GM21360 (cell line): Measurements from ENCODE around the gene CCNO.

ENCODE experiments used
- ATAC-seq: cut with Tn5 transposase; IDR thresholded peaks from one replicate; pipeline ENCODE4 v1.9.1; 2021; ENCODE audit warnings: mild to moderate bottlenecking, moderate library complexity; ENCODE audit not compliant: unreplicated experiment

CCNO gene

GRCh38 chr5:55232985-55233928, at the start of gene CCNO:
CCNO (minus strand) TSS chr5:55233608; CDS start chr5:55233523, 85 bp downstream.
- ATAC-seq: peak; percentile 56

GRCh38 chr5:55278778-55279177, 45.4 kb upstream of the CCNO start:
- ATAC-seq: no peak

- ATAC-seq: no peak
Measured at GRCh38 chr5:55276771-55277170, 43.4 kb upstream of the CCNO start.

GRCh38 chr5:55258339-55258738, 24.9 kb upstream of the CCNO start:
- no peak for ATAC-seq

- no peak for ATAC-seq
Measured at GRCh38 chr5:55254802-55255201, 21.4 kb upstream of the CCNO start.

GRCh38 chr5:55250064-55250463, 16.7 kb upstream of the CCNO start:
- ATAC-seq: no peak

- no peak for ATAC-seq
Measured at GRCh38 chr5:55241746-55242145, 8.3 kb upstream of the CCNO start.

- ATAC-seq: no peak
Measured at GRCh38 chr5:55236800-55237199, 3.4 kb upstream of the CCNO start.

GRCh38 chr5:55234121-55234700, 803 bp upstream of the CCNO start:
- no peak for ATAC-seq

- ATAC-seq: no peak
Measured at GRCh38 chr5:55232271-55232984, 980 bp downstream of the CCNO start.

- ATAC-seq: no peak
Measured at GRCh38 chr5:55231919-55232270, 1.5 kb downstream of the CCNO start.

GRCh38 chr5:55231029-55231918, 2.1 kb downstream of the CCNO start:
- ATAC-seq: no peak

- ATAC-seq: no peak
Measured at GRCh38 chr5:55230086-55230629, 3.2 kb downstream of the CCNO start.

GRCh38 chr5:55227664-55228430, 5.6 kb downstream of the CCNO start:
- ATAC-seq: no peak

GRCh38 chr5:55226934-55227663, 6.3 kb downstream of the CCNO start, which contains the start of gene MCIDAS:
MCIDAS (minus strand) TSS chr5:55227315; CDS start chr5:55227138, 177 bp downstream.
- peak; percentile 41 for ATAC-seq

GRCh38 chr5:55226027-55226933, 7.1 kb downstream of the CCNO start:
- peak; percentile 45 for ATAC-seq

- ATAC-seq: no peak
Measured at GRCh38 chr5:55225346-55225745, 8.1 kb downstream of the CCNO start.

GRCh38 chr5:55223812-55224240, 9.6 kb downstream of the CCNO start:
- no peak for ATAC-seq
